ENCODE data around the gene SERINC2.

SERINC2 gene

GRCh38 chr1:31413405-31414001 is 490 bp downstream of the SERINC2 start:
- TF ChIP-seq EZH2 (optimal IDR thresholded peaks at IDR 0.05; ENCODE audit: low read depth, low read length) (no peak), CTCF (IDR thresholded peaks at IDR 0.05; ENCODE audit: low read length) (no peak), EZH2phosphoT487 (IDR thresholded peaks at IDR 0.05; ENCODE audit: low read length) (no peak)
- H3K4me3 ChIP-seq (ENCODE audit: low read length), result peak overlapping the region; percentile 79
- no peaks in the 10 kb centered on the region for H3K4me1 ChIP-seq (ENCODE audit: low read length)
- peak; percentile 19 for DNase-seq
- peak overlapping the region; percentile 59; the same call in 1 of the 2 replicates for H3K9ac ChIP-seq (ENCODE audit: low read length)
- H3K4me2 ChIP-seq (ENCODE audit: low read depth, low read length), result peak overlapping the region; percentile 100
- H4K20me1 ChIP-seq (ENCODE audit: insufficient read depth, low read length), result no peaks in the 10 kb centered on the region
- no peaks in the 10 kb centered on the region for H3K36me3 ChIP-seq (replicated peaks; ENCODE audit: insufficient read depth, low read length)
- peak overlapping the region; percentile 96 for H2AFZ ChIP-seq (ENCODE audit: low read length)
- H3K79me2 ChIP-seq (ENCODE audit: low read length), result no peaks in the 10 kb centered on the region
- H3K9me3 ChIP-seq (replicated peaks; ENCODE audit: insufficient read depth, low read length), result no peaks in the 10 kb centered on the region
- no peaks in the 10 kb centered on the region for H3K9me2 ChIP-seq (replicated peaks; ENCODE audit: insufficient read depth, low read length)
- H3K27ac ChIP-seq (ENCODE audit: low read length), result no peak overlapping the region
- H3K27me3 ChIP-seq (replicated peaks; ENCODE audit: insufficient read depth, low read length), result peaks cover 43% of the 10 kb centered on the region
- no peaks in the 10 kb centered on the region for H3F3A ChIP-seq (ENCODE audit: insufficient read depth, low read length)

GRCh38 chr1:31414980-31415370 is 2.0 kb downstream of the SERINC2 start:
- TF ChIP-seq EZH2phosphoT487 (IDR thresholded peaks at IDR 0.05; ENCODE audit: low read length) (no peak), EZH2 (optimal IDR thresholded peaks at IDR 0.05; ENCODE audit: low read depth, low read length) (no peak), CTCF (IDR thresholded peaks at IDR 0.05; ENCODE audit: low read length) (no peak)
- H3K9ac ChIP-seq (ENCODE audit: low read length), result no peak overlapping the region
- H3K27me3 ChIP-seq (replicated peaks; ENCODE audit: insufficient read depth, low read length), result peaks cover 43% of the 10 kb centered on the region
- no peaks in the 10 kb centered on the region for H3K79me2 ChIP-seq (ENCODE audit: low read length)
- no peaks in the 10 kb centered on the region for H3K36me3 ChIP-seq (replicated peaks; ENCODE audit: insufficient read depth, low read length)
- H3K4me1 ChIP-seq (ENCODE audit: low read length), result no peaks in the 10 kb centered on the region
- no peaks in the 10 kb centered on the region for H3K9me2 ChIP-seq (replicated peaks; ENCODE audit: insufficient read depth, low read length)
- H2AFZ ChIP-seq (ENCODE audit: low read length), result no peak overlapping the region
- no peak overlapping the region for H3K4me2 ChIP-seq (ENCODE audit: low read depth, low read length)
- DNase-seq, result no peak
- H4K20me1 ChIP-seq (ENCODE audit: insufficient read depth, low read length), result no peaks in the 10 kb centered on the region
- no peak overlapping the region for H3K4me3 ChIP-seq (ENCODE audit: low read length)
- H3K27ac ChIP-seq (ENCODE audit: low read length), result no peak overlapping the region
- H3K9me3 ChIP-seq (replicated peaks; ENCODE audit: insufficient read depth, low read length), result no peaks in the 10 kb centered on the region
- H3F3A ChIP-seq (ENCODE audit: insufficient read depth, low read length), result no peaks in the 10 kb centered on the region

GRCh38 chr1:31415658-31416057 is 2.6 kb downstream of the SERINC2 start:
- Histone ChIP-seq H3K4me3 (ENCODE audit: low read length) (no peak overlapping the region), H3K4me1 (ENCODE audit: low read length) (no peaks in the 10 kb centered on the region), H3K9me3 (replicated peaks; ENCODE audit: insufficient read depth, low read length) (no peaks in the 10 kb centered on the region), H3K79me2 (ENCODE audit: low read length) (no peaks in the 10 kb centered on the region), H3K36me3 (replicated peaks; ENCODE audit: insufficient read depth, low read length) (no peaks in the 10 kb centered on the region), H3K9ac (ENCODE audit: low read length) (no peak overlapping the region), H4K20me1 (ENCODE audit: insufficient read depth, low read length) (no peaks in the 10 kb centered on the region), H3K4me2 (ENCODE audit: low read depth, low read length) (no peak overlapping the region), H3K27me3 (replicated peaks; ENCODE audit: insufficient read depth, low read length) (peaks cover 40% of the 10 kb centered on the region), H3F3A (ENCODE audit: insufficient read depth, low read length) (no peaks in the 10 kb centered on the region), H3K9me2 (replicated peaks; ENCODE audit: insufficient read depth, low read length) (no peaks in the 10 kb centered on the region), H2AFZ (ENCODE audit: low read length) (no peak overlapping the region), H3K27ac (ENCODE audit: low read length) (no peak overlapping the region)
- DNase-seq, result no peak
- TF ChIP-seq CTCF (IDR thresholded peaks at IDR 0.05; ENCODE audit: low read length) (no peak), EZH2 (optimal IDR thresholded peaks at IDR 0.05; ENCODE audit: low read depth, low read length) (no peak), EZH2phosphoT487 (IDR thresholded peaks at IDR 0.05; ENCODE audit: low read length) (no peak)
